ENCODE data around the gene TRAF1.

TRAF1 gene

DNA sequence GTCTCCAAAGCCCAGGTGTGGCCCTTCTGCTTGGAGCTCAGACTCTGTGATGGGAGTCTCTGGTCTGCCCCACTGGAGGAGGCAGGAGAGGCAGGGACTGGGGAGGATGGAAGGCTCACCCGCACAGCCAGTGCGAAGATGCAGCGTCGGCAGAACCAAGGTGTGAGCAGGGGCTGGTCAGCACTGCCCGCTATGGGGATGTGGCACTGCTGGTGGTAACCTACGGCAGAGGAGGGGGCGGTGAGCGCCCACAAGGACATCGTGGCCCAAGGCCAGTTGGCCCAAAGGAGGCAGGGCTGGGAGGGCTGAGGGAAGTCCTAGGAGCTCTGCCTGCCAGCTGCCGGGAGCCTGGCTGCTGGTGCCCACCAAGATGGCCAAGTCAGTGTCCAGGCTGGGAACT is 56.9 kb downstream of the TRAF1 start:
- H3K9me3 ChIP-seq (ENCODE audit: control insufficient read depth, low read length): no peaks in the 10 kb centered on the region
- H3K27me3 ChIP-seq (replicated peaks; ENCODE audit: control insufficient read depth, insufficient read depth, low read length): no peaks in the 10 kb centered on the region
- peak overlapping the region; percentile 86 for H3K9ac ChIP-seq (ENCODE audit: low read length)
- H3K4me3 ChIP-seq (ENCODE audit: low read length): peak overlapping the region; percentile 81
- H3K36me3 ChIP-seq (ENCODE audit: control insufficient read depth, insufficient read depth, low read length, severe bottlenecking): no peaks in the 10 kb centered on the region
- H3K4me1 ChIP-seq (ENCODE audit: control insufficient read depth, insufficient read depth, low read length): peaks cover 30% of the 10 kb centered on the region
- no peak for DNase-seq (ENCODE audit: low read depth)

DNA sequence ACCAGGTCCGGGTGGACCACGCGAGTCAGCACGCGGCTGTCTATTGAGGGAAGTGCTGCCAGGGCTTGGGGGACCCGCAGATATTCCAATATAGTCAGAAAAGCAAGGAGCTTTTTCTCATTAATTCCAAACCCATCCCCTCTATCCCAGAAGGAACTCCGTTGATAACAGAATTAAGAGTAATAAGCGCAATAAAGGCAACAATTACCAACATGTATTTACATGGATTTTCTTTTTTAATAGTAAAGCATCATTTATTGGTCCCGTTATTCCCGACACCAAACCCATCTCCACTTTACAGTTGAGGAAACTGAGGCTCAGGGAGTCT is 57.3 kb downstream of the TRAF1 start:
- Histone ChIP-seq H3K4me3 (ENCODE audit: low read length) (peak overlapping the region; percentile 81), H3K36me3 (ENCODE audit: control insufficient read depth, insufficient read depth, low read length, severe bottlenecking) (no peaks in the 10 kb centered on the region), H3K9ac (ENCODE audit: low read length) (peak overlapping the region; percentile 86), H3K4me1 (ENCODE audit: control insufficient read depth, insufficient read depth, low read length) (peaks cover 30% of the 10 kb centered on the region), H3K27me3 (replicated peaks; ENCODE audit: control insufficient read depth, insufficient read depth, low read length) (no peaks in the 10 kb centered on the region), H3K9me3 (ENCODE audit: control insufficient read depth, low read length) (no peaks in the 10 kb centered on the region)
- DNase-seq (ENCODE audit: low read depth): no peak

DNA sequence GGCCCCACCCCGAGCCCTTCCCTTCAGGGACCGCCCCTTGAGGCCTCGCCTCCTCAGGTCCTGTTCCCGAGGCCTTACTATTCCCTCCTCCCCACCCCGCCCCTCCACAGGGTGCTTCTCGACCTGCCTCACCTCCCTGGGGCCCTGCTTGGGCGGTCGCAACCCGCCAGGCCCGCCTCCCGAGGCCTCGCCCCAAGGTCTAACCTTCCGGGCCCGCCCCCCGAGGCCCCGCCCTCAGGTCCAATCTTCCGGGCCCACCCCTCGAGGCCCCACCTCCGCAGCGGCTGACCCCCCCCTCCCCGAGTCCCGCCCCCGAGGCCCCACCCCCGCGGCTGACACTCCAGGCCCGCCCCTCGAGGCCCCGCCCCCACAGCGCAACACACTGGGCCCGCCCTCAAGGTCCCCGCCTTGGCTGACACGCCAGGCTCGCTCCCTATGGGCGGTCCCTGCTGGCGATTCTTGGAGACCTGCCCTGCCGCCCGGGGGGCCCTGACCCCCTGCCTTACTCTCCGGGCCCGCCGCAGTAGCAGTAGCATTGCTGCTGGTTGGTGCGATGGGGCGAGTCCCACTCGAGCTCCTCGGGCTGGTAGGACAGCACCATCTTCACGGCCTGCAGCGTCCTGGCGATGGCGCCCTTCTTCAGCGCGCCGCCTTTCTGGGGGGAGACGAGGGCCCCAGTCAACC is 57.8 kb downstream of the TRAF1 start:
- DNase-seq (ENCODE audit: low read depth): peak; percentile 97
- Histone ChIP-seq H3K27me3 (replicated peaks; ENCODE audit: control insufficient read depth, insufficient read depth, low read length) (no peaks in the 10 kb centered on the region), H3K9me3 (ENCODE audit: control insufficient read depth, low read length) (no peaks in the 10 kb centered on the region), H3K36me3 (ENCODE audit: control insufficient read depth, insufficient read depth, low read length, severe bottlenecking) (no peaks in the 10 kb centered on the region), H3K4me3 (ENCODE audit: low read length) (peak overlapping the region; percentile 81), H3K9ac (ENCODE audit: low read length) (peak overlapping the region; percentile 86), H3K4me1 (ENCODE audit: control insufficient read depth, insufficient read depth, low read length) (peaks cover 30% of the 10 kb centered on the region)

DNA sequence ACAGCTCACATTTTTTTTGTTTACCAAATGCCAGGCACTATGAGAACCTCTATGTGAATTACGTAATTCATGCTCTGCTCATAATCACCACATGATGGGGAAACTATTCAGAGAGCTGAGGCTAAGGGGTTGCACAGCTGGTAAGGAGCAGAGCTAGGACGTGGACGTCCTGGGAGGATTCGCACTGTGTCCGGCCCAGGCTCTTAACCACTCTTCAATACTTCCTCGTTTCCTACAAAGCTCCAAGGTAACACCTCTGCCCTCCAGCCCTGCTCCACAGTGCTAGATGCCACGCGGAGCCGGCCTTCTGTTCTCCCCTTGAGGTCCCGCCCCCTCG is 58.3 kb downstream of the TRAF1 start:
- DNase-seq (ENCODE audit: low read depth): peak; percentile 77
- Histone ChIP-seq H3K36me3 (ENCODE audit: control insufficient read depth, insufficient read depth, low read length, severe bottlenecking) (no peaks in the 10 kb centered on the region), H3K4me1 (ENCODE audit: control insufficient read depth, insufficient read depth, low read length) (peaks cover 30% of the 10 kb centered on the region), H3K9ac (ENCODE audit: low read length) (peak overlapping the region; percentile 69), H3K27me3 (replicated peaks; ENCODE audit: control insufficient read depth, insufficient read depth, low read length) (no peaks in the 10 kb centered on the region), H3K4me3 (ENCODE audit: low read length) (peak overlapping the region; percentile 76), H3K9me3 (ENCODE audit: control insufficient read depth, low read length) (no peaks in the 10 kb centered on the region)

DNA sequence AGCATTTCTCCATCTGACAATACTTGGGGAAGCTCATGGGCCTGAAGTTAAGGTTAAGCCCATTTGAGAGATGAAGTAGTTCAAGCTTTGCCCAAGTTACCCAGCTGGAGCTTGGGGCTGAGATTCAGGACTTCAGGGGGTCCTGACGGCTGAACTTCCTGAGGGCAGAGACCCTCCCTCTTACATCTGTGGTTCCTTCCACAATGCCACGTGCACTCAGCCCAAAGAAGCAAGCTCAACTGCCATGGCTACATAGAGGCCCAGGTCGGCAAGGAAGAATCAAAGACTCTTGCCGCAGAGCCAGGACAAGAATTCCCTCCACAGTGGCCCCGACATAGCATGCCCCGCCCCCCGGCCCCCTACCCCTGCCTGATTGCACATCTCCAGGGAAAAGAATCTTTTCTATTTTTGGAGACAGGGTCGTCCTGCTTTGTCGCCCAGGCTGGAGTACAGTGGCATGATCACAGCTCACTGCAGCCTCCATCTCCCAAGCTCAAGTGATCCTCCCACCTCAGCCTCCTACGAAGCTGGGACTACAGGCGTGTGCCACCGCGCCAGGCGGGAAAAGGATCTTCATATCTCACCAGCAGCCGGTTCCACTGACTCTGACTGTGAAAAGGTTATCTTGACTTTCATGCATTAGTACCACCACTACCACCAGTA is 58.8 kb downstream of the TRAF1 start:
- Histone ChIP-seq H3K27me3 (replicated peaks; ENCODE audit: control insufficient read depth, insufficient read depth, low read length) (no peaks in the 10 kb centered on the region), H3K9me3 (ENCODE audit: control insufficient read depth, low read length) (no peaks in the 10 kb centered on the region), H3K4me3 (ENCODE audit: low read length) (peak overlapping the region; percentile 76), H3K4me1 (ENCODE audit: control insufficient read depth, insufficient read depth, low read length) (peaks cover 30% of the 10 kb centered on the region), H3K9ac (ENCODE audit: low read length) (peak overlapping the region; percentile 69), H3K36me3 (ENCODE audit: control insufficient read depth, insufficient read depth, low read length, severe bottlenecking) (no peaks in the 10 kb centered on the region)
- no peak for DNase-seq (ENCODE audit: low read depth)

DNA sequence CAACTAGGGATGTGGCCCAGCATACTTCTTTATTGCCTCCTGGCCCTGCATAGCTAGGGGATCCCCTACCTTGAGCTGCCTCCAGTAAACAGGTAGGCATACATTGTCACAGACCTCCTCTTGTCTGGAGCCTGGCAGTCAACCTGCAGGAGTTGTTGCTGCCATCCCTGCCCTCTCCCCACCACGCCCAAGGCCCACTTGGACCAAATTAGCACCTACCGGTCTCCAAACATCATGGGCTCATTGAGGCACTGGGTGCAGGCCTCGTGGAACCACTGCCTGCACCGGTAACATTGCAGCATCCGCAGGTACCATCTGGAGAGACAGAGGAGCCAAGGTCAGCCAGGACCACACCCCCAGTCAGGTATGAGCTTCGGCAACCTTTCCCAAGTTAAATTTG is 59.9 kb downstream of the TRAF1 start:
- Histone ChIP-seq H3K9ac (ENCODE audit: low read length) (no peak overlapping the region), H3K36me3 (ENCODE audit: control insufficient read depth, insufficient read depth, low read length, severe bottlenecking) (no peaks in the 10 kb centered on the region), H3K4me1 (ENCODE audit: control insufficient read depth, insufficient read depth, low read length) (peaks cover 30% of the 10 kb centered on the region), H3K9me3 (ENCODE audit: control insufficient read depth, low read length) (no peaks in the 10 kb centered on the region), H3K4me3 (ENCODE audit: low read length) (no peak overlapping the region), H3K27me3 (replicated peaks; ENCODE audit: control insufficient read depth, insufficient read depth, low read length) (no peaks in the 10 kb centered on the region)
- DNase-seq (ENCODE audit: low read depth): no peak

DNA sequence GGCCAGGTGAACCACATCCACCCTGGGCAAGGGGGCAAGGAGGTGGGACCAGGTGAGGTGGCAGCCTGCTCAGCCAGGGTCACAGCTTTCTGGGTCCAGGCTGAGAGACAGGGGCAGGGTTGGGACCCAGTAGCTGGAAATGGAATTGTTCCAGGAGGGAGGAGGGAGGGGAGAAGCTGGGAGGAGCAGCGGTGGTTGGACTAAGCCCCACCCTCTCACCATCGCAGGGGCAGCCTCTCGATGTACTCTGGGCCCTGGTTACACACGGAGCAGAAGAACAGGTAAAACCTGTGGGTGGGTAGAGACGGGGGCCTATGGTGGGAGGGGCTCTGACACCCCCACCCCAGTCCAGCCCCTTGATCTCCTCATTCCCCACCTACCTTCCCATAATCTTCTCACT is 60.8 kb downstream of the TRAF1 start:
- Histone ChIP-seq H3K27me3 (replicated peaks; ENCODE audit: control insufficient read depth, insufficient read depth, low read length) (no peaks in the 10 kb centered on the region), H3K4me1 (ENCODE audit: control insufficient read depth, insufficient read depth, low read length) (peaks cover 30% of the 10 kb centered on the region), H3K9me3 (ENCODE audit: control insufficient read depth, low read length) (no peaks in the 10 kb centered on the region), H3K36me3 (ENCODE audit: control insufficient read depth, insufficient read depth, low read length, severe bottlenecking) (peaks cover 4% of the 10 kb centered on the region), H3K9ac (ENCODE audit: low read length) (peak overlapping the region; percentile 23), H3K4me3 (ENCODE audit: low read length) (no peak overlapping the region)
- no peak for DNase-seq (ENCODE audit: low read depth)

DNA sequence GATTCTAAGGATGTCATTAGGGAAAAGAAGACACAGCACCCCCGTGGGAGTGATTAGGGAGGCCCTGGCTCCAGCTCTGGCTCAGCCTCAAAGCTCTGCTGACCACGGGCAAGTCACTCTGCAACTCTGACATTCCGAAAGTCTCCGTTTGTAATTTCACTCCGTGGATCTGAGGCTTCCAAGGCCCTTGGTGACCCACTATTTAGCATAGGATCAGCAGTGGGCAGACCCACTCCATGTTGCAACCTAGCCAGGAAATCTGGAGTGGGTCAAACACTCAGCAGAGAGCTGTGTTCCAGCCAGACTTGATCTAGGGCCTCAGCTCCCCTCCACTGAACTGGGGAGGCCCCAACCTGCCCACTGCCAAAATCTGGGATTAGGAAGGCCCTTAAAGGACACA is 61.4 kb downstream of the TRAF1 start:
- DNase-seq (ENCODE audit: low read depth): no peak
- no peaks in the 10 kb centered on the region for H3K27me3 ChIP-seq (replicated peaks; ENCODE audit: control insufficient read depth, insufficient read depth, low read length)
- H3K4me1 ChIP-seq (ENCODE audit: control insufficient read depth, insufficient read depth, low read length): peaks cover 30% of the 10 kb centered on the region
- peaks cover 7% of the 10 kb centered on the region for H3K36me3 ChIP-seq (ENCODE audit: control insufficient read depth, insufficient read depth, low read length, severe bottlenecking)
- H3K9me3 ChIP-seq (ENCODE audit: control insufficient read depth, low read length): no peaks in the 10 kb centered on the region
- peak overlapping the region; percentile 23 for H3K9ac ChIP-seq (ENCODE audit: low read length)
- no peak overlapping the region for H3K4me3 ChIP-seq (ENCODE audit: low read length)

DNA sequence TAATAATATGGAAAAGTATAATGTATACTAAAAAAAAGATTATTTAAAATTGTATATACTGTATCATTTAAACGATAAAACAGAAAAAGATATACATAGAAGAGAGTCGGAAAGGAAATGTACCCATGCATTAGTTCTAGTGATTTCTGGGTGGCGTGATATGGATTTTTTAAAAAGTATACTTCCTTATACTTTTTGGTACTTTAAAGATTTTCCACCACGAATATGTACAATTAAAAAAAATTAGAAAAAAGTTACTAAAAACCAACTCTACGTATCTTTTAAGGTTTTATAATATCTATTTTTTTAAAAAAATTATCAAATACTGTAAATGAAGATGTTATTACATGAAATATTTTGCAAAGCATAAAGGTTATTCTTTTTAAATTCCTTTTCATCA is 61.9 kb downstream of the TRAF1 start:
- no peak for DNase-seq (ENCODE audit: low read depth)
- no peaks in the 10 kb centered on the region for H3K27me3 ChIP-seq (replicated peaks; ENCODE audit: control insufficient read depth, insufficient read depth, low read length)
- H3K9me3 ChIP-seq (ENCODE audit: control insufficient read depth, low read length): no peaks in the 10 kb centered on the region
- peak overlapping the region; percentile 23 for H3K9ac ChIP-seq (ENCODE audit: low read length)
- no peak overlapping the region for H3K4me3 ChIP-seq (ENCODE audit: low read length)
- H3K36me3 ChIP-seq (ENCODE audit: control insufficient read depth, insufficient read depth, low read length, severe bottlenecking): peaks cover 9% of the 10 kb centered on the region
- peaks cover 30% of the 10 kb centered on the region for H3K4me1 ChIP-seq (ENCODE audit: control insufficient read depth, insufficient read depth, low read length)

DNA sequence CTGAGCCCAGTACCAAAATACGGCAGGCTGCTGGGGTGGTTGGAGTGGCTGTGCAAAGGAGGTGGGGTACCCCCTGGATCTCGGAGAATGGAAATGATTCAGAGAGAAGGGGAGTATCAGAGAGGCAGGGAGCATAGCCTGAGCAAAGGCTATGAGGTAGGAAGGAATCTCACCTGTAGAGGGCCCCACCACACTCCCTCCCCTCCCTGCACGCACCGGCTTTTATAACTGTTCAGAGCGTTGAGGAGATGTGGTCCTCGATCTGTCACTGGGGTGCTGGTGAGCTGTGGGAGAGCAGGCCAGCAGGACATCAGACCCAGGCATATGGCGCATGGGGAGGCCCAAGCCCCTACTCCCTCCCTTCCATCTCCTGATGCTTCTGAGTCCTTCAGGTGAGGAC is 62.8 kb downstream of the TRAF1 start:
- Histone ChIP-seq H3K27me3 (replicated peaks; ENCODE audit: control insufficient read depth, insufficient read depth, low read length) (no peaks in the 10 kb centered on the region), H3K9ac (ENCODE audit: low read length) (no peak overlapping the region), H3K9me3 (ENCODE audit: control insufficient read depth, low read length) (no peaks in the 10 kb centered on the region), H3K4me1 (ENCODE audit: control insufficient read depth, insufficient read depth, low read length) (peaks cover 25% of the 10 kb centered on the region), H3K4me3 (ENCODE audit: low read length) (no peak overlapping the region), H3K36me3 (ENCODE audit: control insufficient read depth, insufficient read depth, low read length, severe bottlenecking) (peaks cover 9% of the 10 kb centered on the region)
- DNase-seq (ENCODE audit: low read depth): no peak

DNA sequence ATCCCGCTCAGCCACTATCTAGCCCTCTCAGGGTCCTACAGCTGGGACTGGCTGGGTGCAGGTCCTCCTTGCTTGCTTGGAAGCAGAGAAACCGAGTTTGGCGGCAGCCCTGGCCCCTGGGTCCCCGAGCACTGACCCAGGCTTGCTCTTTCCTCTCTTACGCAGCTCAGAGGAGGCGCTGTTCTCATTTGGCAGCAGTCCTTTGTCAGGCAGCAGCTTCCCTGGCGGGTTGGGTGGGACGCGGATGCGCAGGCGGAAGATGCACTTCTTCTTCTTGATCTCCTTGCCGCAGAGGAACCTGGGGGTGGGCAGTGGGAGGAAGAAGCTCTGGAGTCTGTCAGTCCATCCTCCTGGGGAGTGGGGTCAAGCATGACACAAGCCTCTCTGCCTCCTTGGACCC is 64.1 kb downstream of the TRAF1 start:
- H3K4me1 ChIP-seq (ENCODE audit: control insufficient read depth, insufficient read depth, low read length): peaks cover 19% of the 10 kb centered on the region
- H3K4me3 ChIP-seq (ENCODE audit: low read length): no peak overlapping the region
- no peaks in the 10 kb centered on the region for H3K27me3 ChIP-seq (replicated peaks; ENCODE audit: control insufficient read depth, insufficient read depth, low read length)
- H3K9me3 ChIP-seq (ENCODE audit: control insufficient read depth, low read length): no peaks in the 10 kb centered on the region
- DNase-seq (ENCODE audit: low read depth): no peak
- no peak overlapping the region for H3K9ac ChIP-seq (ENCODE audit: low read length)
- peaks cover 9% of the 10 kb centered on the region for H3K36me3 ChIP-seq (ENCODE audit: control insufficient read depth, insufficient read depth, low read length, severe bottlenecking)

DNA sequence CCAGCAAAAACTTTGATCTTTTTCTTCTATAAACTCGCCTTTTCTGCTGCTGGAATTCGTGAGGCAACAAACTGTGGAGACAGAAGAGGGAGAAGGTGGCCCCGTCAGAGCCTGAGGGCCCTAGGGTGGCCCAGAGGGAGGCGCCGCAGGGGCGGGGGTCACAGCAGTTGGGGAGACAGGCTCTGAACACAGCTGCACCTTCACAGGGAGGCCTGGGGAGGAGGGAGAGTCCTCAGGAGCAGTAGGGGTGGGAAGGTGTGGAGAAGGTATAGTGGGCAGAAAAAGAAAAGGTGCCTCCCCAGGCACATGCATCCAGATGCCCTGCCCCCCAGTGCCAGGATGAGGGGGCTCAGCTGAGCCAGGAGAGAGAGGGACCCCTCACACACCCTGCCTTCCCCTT is 64.7 kb downstream of the TRAF1 start:
- Histone ChIP-seq H3K9ac (ENCODE audit: low read length) (no peak overlapping the region), H3K36me3 (ENCODE audit: control insufficient read depth, insufficient read depth, low read length, severe bottlenecking) (peaks cover 9% of the 10 kb centered on the region)

More for the DNA sequence above, 64.7 kb downstream of the TRAF1 start:
- no peaks in the 10 kb centered on the region for H3K9me3 ChIP-seq (ENCODE audit: control insufficient read depth, low read length)
- H3K4me1 ChIP-seq (ENCODE audit: control insufficient read depth, insufficient read depth, low read length): peaks cover 19% of the 10 kb centered on the region
- DNase-seq (ENCODE audit: low read depth): no peak
- no peaks in the 10 kb centered on the region for H3K27me3 ChIP-seq (replicated peaks; ENCODE audit: control insufficient read depth, insufficient read depth, low read length)
- no peak overlapping the region for H3K4me3 ChIP-seq (ENCODE audit: low read length)

All from adipocyte (in vitro differentiated cells).